Dedifferentiated amniotic fluid mesenchymal stem cell (primary cell): ENCODE measurements around the gene KLK3.

Experiments
- DNase-seq: peaks from one replicate; pipeline ENCODE4 v3.0.0-alpha.2; 2016; ENCODE audit errors: extremely low spot score

KLK3 gene

GRCh38 chr19:50898018-50898417 is 43.3 kb downstream of the KLK3 start:
- DNase-seq, result no peak

GRCh38 chr19:50899569-50899968 is 44.9 kb downstream of the KLK3 start:
- no peak for DNase-seq

GRCh38 chr19:50902640-50903039 is 47.9 kb downstream of the KLK3 start:
- no peak for DNase-seq

- DNase-seq, result no peak
Observed at GRCh38 chr19:50906217-50906616, 51.5 kb downstream of the KLK3 start.

GRCh38 chr19:50908336-50908735 is 53.6 kb downstream of the KLK3 start:
- DNase-seq, result no peak

GRCh38 chr19:50909240-50910070 is 54.7 kb downstream of the KLK3 start:
- no peak for DNase-seq
